GM12878 (cell line): ENCODE measurements around the gene PDCL3. TPM values are rescaled to one million over a fixed set of nuclear protein-coding genes. Genes with fewer than 3 reads are reported as not detected.

Experiments
- ASH2L ChIP-seq: fragments of 300-600, 200-600 bp; sonication (generic); IDR thresholded peaks from 2 replicates; pipeline ENCODE4 v1.6.1; 2017; ENCODE audit warnings: low read depth, mild to moderate bottlenecking, borderline replicate concordance
- ATF7 ChIP-seq: fragments of 450-650 bp; IDR thresholded peaks from 2 replicates; pipeline ENCODE4 v1.6.1; 2016; ENCODE audit warnings: low read depth, mild to moderate bottlenecking
- BHLHE40 ChIP-seq, 2 experiments: fragments of 450-650 bp in 1 of 2; IDR thresholded peaks; 2 replicates each; pipeline ENCODE4 v1.6.1; 2011 to 2017; ENCODE audit warnings: low read depth in 2 of 2, borderline replicate concordance in 1 of 2, improper control_type of control experiment in 1 of 2, low read length in 1 of 2, mild to moderate bottlenecking in 1 of 2
- CHD1 ChIP-seq: IDR thresholded peaks from 2 replicates; pipeline ENCODE4 v1.6.1; 2012; ENCODE audit warnings: low read depth, low read length, improper control_type of control experiment
- DPF2 ChIP-seq: fragments of 450-650 bp; IDR thresholded peaks from 2 replicates; pipeline ENCODE4 v1.6.1; 2017; ENCODE audit warnings: mild to moderate bottlenecking
- HDGF ChIP-seq: fragments of 450-650 bp; IDR thresholded peaks from 2 replicates; pipeline ENCODE4 v1.6.1; 2016; ENCODE audit warnings: antibody characterized with exemption
- IKZF2 ChIP-seq, 2 experiments: fragments of 450-650 bp; IDR thresholded peaks; 2 replicates each; pipeline ENCODE4 v1.6.1; 2017; ENCODE audit warnings: mild to moderate bottlenecking in 2 of 2, moderate library complexity in 2 of 2
- KLF5 ChIP-seq: fragments of 450-650 bp; IDR thresholded peaks from 2 replicates; pipeline ENCODE4 v1.6.1; 2014; ENCODE audit warnings: mild to moderate bottlenecking; ENCODE audit not compliant: partially characterized antibody
- MEF2B ChIP-seq: fragments of 450-650 bp; IDR thresholded peaks from 2 replicates; pipeline ENCODE4 v1.6.1; 2018; ENCODE audit warnings: mild to moderate bottlenecking, moderate library complexity; ENCODE audit not compliant: partially characterized antibody, poor library complexity, severe bottlenecking
- SPI1 ChIP-seq: IDR thresholded peaks from 2 replicates; pipeline ENCODE4 v1.6.1; 2011; ENCODE audit warnings: low read depth, mild to moderate bottlenecking, low read length, moderate library complexity, borderline replicate concordance; ENCODE audit not compliant: insufficient read depth
- SREBF2 ChIP-seq: IDR thresholded peaks from 2 replicates; pipeline ENCODE4 v1.6.1; 2012; ENCODE audit warnings: mild to moderate bottlenecking, low read length
- STAT1 ChIP-seq: fragments of 450-650 bp; conservative IDR thresholded peaks from 2 replicates; pipeline ENCODE4 v1.6.1; 2014; ENCODE audit warnings: antibody characterized with exemption, mild to moderate bottlenecking
- TAF1 ChIP-seq: IDR thresholded peaks from 2 replicates; pipeline ENCODE4 v1.6.1; 2011; ENCODE audit warnings: mild to moderate bottlenecking, low read depth, low read length, borderline replicate concordance
- TARDBP ChIP-seq: IDR thresholded peaks from 2 replicates; pipeline ENCODE4 v1.6.1; 2016; ENCODE audit warnings: borderline replicate concordance
- WRNIP1 ChIP-seq: IDR thresholded peaks from 2 replicates; pipeline ENCODE4 v1.6.1; 2011; ENCODE audit warnings: low read depth, low read length, improper control_type of control experiment, borderline replicate concordance
- ZBTB11 ChIP-seq: fragments of 450-650 bp; formaldehyde crosslinking; IDR thresholded peaks from 2 replicates; pipeline ENCODE4 v1.5.0; 2022; ENCODE audit warnings: mild to moderate bottlenecking, missing genetic modification characterization
- ZBTB33 ChIP-seq: fragments of 450-650 bp; IDR thresholded peaks from 2 replicates; pipeline ENCODE4 v1.6.1; 2017; ENCODE audit warnings: mild to moderate bottlenecking
- polyA plus RNA-seq, 11 experiments: library from polyadenylated mRNA; depleted of rRNA in 4 of 11; unstranded in 6 of 11; stranded (reverse) in 5 of 11; fragments of >200 nt; fragmentation: Nextera tagmentation in 4 of 11; fragmentation: Illumina TruSeq in 1 of 11; extraction: Ambion mirVana in 4 of 11; extraction: Trizol in 1 of 11; gene quantifications; 1 replicate in 1 of 11; 2 replicates in 10 of 11; pipeline versions ENCODE4 v1.2.1 to v1.2.3, GENCODE V29; 2011 to 2016; ENCODE audit warnings: inconsistent platforms in 2 of 11, missing spikeins in 2 of 11, low read depth in 1 of 11
- total RNA-seq, 4 experiments: library from RNA; depleted of rRNA in 3 of 4; stranded (reverse); fragments of >200 nt in 3 of 4; fragmentation: Illumina TruSeq in 1 of 4; extraction: Trizol in 1 of 4; gene quantifications; 2 replicates each; pipeline versions ENCODE4 v1.2.1 to v1.2.3, GENCODE V29; 2013 to 2021
- TF ChIP-seq, protein P1 (sequence below): IDR thresholded peaks from 2 replicates; pipeline ENCODE4 v1.6.1; 2012; ENCODE audit warnings: low read depth, low read length, improper control_type of control experiment
- TF ChIP-seq, protein P2 (sequence below), 3 experiments: IDR thresholded peaks in 2 of 3; conservative IDR thresholded peaks in 1 of 3; 2 replicates each; pipeline ENCODE4 v1.5.1; 2011; ENCODE audit warnings: low read depth in 3 of 3, low read length in 3 of 3, mild to moderate bottlenecking in 3 of 3, control low read depth in 2 of 3, moderate library complexity in 2 of 3, inconsistent platforms in 1 of 3, mixed read lengths in 1 of 3; ENCODE audit not compliant: control insufficient read depth in 2 of 3, insufficient read depth in 1 of 3; ENCODE audit errors: extremely low read depth in 1 of 3

PDCL3 gene
- total and polyA plus RNA-seq, 10 of the 15 experiments (the other 5 are each of a cell fraction or from before 2014, with no cell fraction given) = 22.9 to 111 (median 51.1) TPM

GRCh38 chr2:100562613-100563406 is at the start of gene PDCL3 (continued):
- TF ChIP-seq BHLHE40 (IDR thresholded peaks at IDR 0.05; ENCODE audit: borderline replicate concordance in 1 of 2, low read depth in 2 of 2, low read length in 1 of 2) (peak; percentile 64 to 95), IKZF2 (IDR thresholded peaks at IDR 0.05) (peak in 1 of 2 experiments; percentile 61; a peak in 2 of 4 replicates), SPI1 (0 out of 2 replicates have a peak, but pooled peaks have one; percentile 6), MEF2B (peak; percentile 74), TAF1 (peak; percentile 68), ASH2L (0 out of 2 replicates have a peak, but pooled peaks have one; percentile 55), STAT1 (peak; percentile 91), WRNIP1 (no peak; the same call in 1 of the 2 replicates), KLF5 (peak; percentile 79), ZBTB33 (no peak), DPF2 (peak; percentile 68), ATF7 (peak; percentile 39), CHD1 (no peak), SREBF2 (no peak), ZBTB11 (CRISPR knock-in tag) (no peak), HDGF (peak; percentile 71), TARDBP (0 out of 2 replicates have a peak, but pooled peaks have one; percentile 24)
- TF ChIP-seq, protein P1, sequence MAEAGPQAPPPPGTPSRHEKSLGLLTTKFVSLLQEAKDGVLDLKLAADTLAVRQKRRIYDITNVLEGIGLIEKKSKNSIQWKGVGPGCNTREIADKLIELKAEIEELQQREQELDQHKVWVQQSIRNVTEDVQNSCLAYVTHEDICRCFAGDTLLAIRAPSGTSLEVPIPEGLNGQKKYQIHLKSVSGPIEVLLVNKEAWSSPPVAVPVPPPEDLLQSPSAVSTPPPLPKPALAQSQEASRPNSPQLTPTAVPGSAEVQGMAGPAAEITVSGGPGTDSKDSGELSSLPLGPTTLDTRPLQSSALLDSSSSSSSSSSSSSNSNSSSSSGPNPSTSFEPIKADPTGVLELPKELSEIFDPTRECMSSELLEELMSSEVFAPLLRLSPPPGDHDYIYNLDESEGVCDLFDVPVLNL = no peak; the same call in 1 of the 2 replicates
- TF ChIP-seq, protein P2, sequence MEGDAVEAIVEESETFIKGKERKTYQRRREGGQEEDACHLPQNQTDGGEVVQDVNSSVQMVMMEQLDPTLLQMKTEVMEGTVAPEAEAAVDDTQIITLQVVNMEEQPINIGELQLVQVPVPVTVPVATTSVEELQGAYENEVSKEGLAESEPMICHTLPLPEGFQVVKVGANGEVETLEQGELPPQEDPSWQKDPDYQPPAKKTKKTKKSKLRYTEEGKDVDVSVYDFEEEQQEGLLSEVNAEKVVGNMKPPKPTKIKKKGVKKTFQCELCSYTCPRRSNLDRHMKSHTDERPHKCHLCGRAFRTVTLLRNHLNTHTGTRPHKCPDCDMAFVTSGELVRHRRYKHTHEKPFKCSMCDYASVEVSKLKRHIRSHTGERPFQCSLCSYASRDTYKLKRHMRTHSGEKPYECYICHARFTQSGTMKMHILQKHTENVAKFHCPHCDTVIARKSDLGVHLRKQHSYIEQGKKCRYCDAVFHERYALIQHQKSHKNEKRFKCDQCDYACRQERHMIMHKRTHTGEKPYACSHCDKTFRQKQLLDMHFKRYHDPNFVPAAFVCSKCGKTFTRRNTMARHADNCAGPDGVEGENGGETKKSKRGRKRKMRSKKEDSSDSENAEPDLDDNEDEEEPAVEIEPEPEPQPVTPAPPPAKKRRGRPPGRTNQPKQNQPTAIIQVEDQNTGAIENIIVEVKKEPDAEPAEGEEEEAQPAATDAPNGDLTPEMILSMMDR (IDR thresholded peaks at IDR 0.05 in 2 of 3, conservative IDR thresholded peaks at IDR 0.05 in 1 of 3; ENCODE audit: control insufficient read depth in 2 of 3, extremely low read depth in 1 of 3, insufficient read depth in 1 of 3, low read depth in 3 of 3, low read length in 3 of 3) = peak in 2 of 3 experiments; percentile 12 to 20; a peak in 2 of 6 replicates
